ENCODE results near the gene SELENOP.
A peak's percentile ranks its signal among the peaks of the same experiment; 100 is the strongest.

SELENOP gene

GRCh38 chr5:42756606-42757601, 54.8 kb downstream of the SELENOP start, which contains the start of gene CCDC152:
TSS of gene CCDC152 (plus strand) at chr5:42756818. CDS start at chr5:42759122, 2,304 bp downstream.
- no peak for TF ChIP-seq CTCF (conservative IDR thresholded peaks at IDR 0.05; ENCODE audit: low read depth, low read length)
- no peak for DNase-seq (ENCODE audit: low read depth)
- peak within 1 kb of the TSS; percentile 59 for H3K4me3 ChIP-seq (ENCODE audit: low read length)

- no peak overlapping the region for H3K4me3 ChIP-seq (ENCODE audit: low read length)
- no peak for TF ChIP-seq CTCF (conservative IDR thresholded peaks at IDR 0.05; ENCODE audit: low read depth, low read length)
- DNase-seq (ENCODE audit: low read depth), result no peak
These were observed 58.6 kb downstream of the SELENOP start for GRCh38 chr5:42753099-42753498.

- no peak for DNase-seq (ENCODE audit: low read depth)
- H3K4me3 ChIP-seq (ENCODE audit: low read length), result no peak overlapping the region
- TF ChIP-seq CTCF (conservative IDR thresholded peaks at IDR 0.05; ENCODE audit: low read depth, low read length), result no peak
These were observed 60.6 kb downstream of the SELENOP start for GRCh38 chr5:42751044-42751443.

- no peak overlapping the region for H3K4me3 ChIP-seq (ENCODE audit: low read length)
- TF ChIP-seq CTCF (conservative IDR thresholded peaks at IDR 0.05; ENCODE audit: low read depth, low read length), result no peak
- no peak for DNase-seq (ENCODE audit: low read depth)
These were observed 61.2 kb downstream of the SELENOP start for GRCh38 chr5:42750507-42750906.

Measured in retinal pigment epithelial cell (primary cell).